Activated CD4-positive, alpha-beta T cell treated with anti-CD3 and anti-CD28 coated beads, Interleukin-2, amount 10 ng/mL, durations not matched to agents 24 days and 14 days (primary cell): ENCODE measurements around the gene ITPRID1. TPM values are rescaled to one million over a fixed set of nuclear protein-coding genes. Genes with fewer than 3 reads are reported as not detected.

Experiments used
- DNase-seq: peaks from one replicate; pipeline ENCODE4 v3.0.0; 2022
- H3K27ac Mint-ChIP-seq: one replicate; pipeline ENCODE4 v1.8.0; 2022; ENCODE audit warnings: mild to moderate bottlenecking, mixed read lengths
- H3K27me3 Mint-ChIP-seq: one replicate; pipeline ENCODE4 v1.8.0; 2022; ENCODE audit warnings: mixed read lengths
- H3K36me3 Mint-ChIP-seq: one replicate; pipeline ENCODE4 v1.8.0; 2022; ENCODE audit warnings: low read depth, mild to moderate bottlenecking, mixed read lengths
- H3K4me1 Mint-ChIP-seq: one replicate; pipeline ENCODE4 v1.8.0; 2021; ENCODE audit warnings: mixed read lengths
- H3K4me3 Mint-ChIP-seq: one replicate; pipeline ENCODE4 v1.8.0; 2022; ENCODE audit warnings: mild to moderate bottlenecking, moderate library complexity, mixed read lengths
- H3K9me3 Mint-ChIP-seq: one replicate; pipeline ENCODE4 v1.8.0; 2021; ENCODE audit warnings: mixed read lengths
- intact Hi-C: fragments of 100-400 bp; cut with micrococcal nuclease; formaldehyde crosslinking; loops from one replicate; pipeline ENCODE4 v1.15.1; 2023
- total RNA-seq: library from RNA; stranded (reverse); gene quantifications from 2 replicates; pipeline ENCODE4 v1.2.3, GENCODE V29; 2022

The ITPRID1 gene
- total RNA-seq, 1 donor from 2014 or later: not detected

- intact Hi-C loops: no loop called here
- Mint-ChIP-seq H3K27ac (no peak overlapping the region), H3K27me3 (no peaks in the 10 kb centered on the region), H3K36me3 (no peaks in the 10 kb centered on the region), H3K4me1 (no peaks in the 10 kb centered on the region), H3K4me3 (no peak overlapping the region), H3K9me3 (no peaks in the 10 kb centered on the region)
- no peak for DNase-seq
These were observed 99.7 kb downstream of the ITPRID1 start for GRCh38 chr7:31613604-31614003.

- Mint-ChIP-seq H3K36me3 (no peaks in the 10 kb centered on the region), H3K4me3 (no peak overlapping the region), H3K27me3 (no peaks in the 10 kb centered on the region), H3K27ac (no peak overlapping the region), H3K9me3 (no peaks in the 10 kb centered on the region), H3K4me1 (no peaks in the 10 kb centered on the region)
- DNase-seq: no peak
- intact Hi-C loops: no loop called here
These were observed 119.6 kb downstream of the ITPRID1 start for GRCh38 chr7:31633467-31633866.

- Mint-ChIP-seq H3K4me3 (no peak overlapping the region), H3K27ac (no peak overlapping the region), H3K27me3 (no peaks in the 10 kb centered on the region), H3K4me1 (no peaks in the 10 kb centered on the region), H3K9me3 (no peaks in the 10 kb centered on the region), H3K36me3 (no peaks in the 10 kb centered on the region)
- intact Hi-C loops: no loop called here
- no peak for DNase-seq
These were observed 120.1 kb downstream of the ITPRID1 start for GRCh38 chr7:31633894-31634494.

GRCh38 chr7:31640381-31640780, 126.5 kb downstream of the ITPRID1 start:
- no peak for DNase-seq
- intact Hi-C loops: no loop called here
- Mint-ChIP-seq H3K4me3 (no peak overlapping the region), H3K27me3 (no peaks in the 10 kb centered on the region), H3K36me3 (no peaks in the 10 kb centered on the region), H3K9me3 (no peaks in the 10 kb centered on the region), H3K27ac (no peak overlapping the region), H3K4me1 (no peaks in the 10 kb centered on the region)

- Mint-ChIP-seq H3K36me3 (no peaks in the 10 kb centered on the region), H3K9me3 (no peaks in the 10 kb centered on the region), H3K4me3 (no peak overlapping the region), H3K27ac (no peak overlapping the region), H3K4me1 (no peaks in the 10 kb centered on the region), H3K27me3 (no peaks in the 10 kb centered on the region)
- DNase-seq: no peak
- intact Hi-C loops: no loop called here
These were observed 128.8 kb downstream of the ITPRID1 start for GRCh38 chr7:31642681-31643115.

GRCh38 chr7:31646942-31647341, 133.1 kb downstream of the ITPRID1 start:
- DNase-seq: no peak
- Mint-ChIP-seq H3K27me3 (no peaks in the 10 kb centered on the region), H3K4me3 (no peak overlapping the region), H3K4me1 (no peaks in the 10 kb centered on the region), H3K36me3 (no peaks in the 10 kb centered on the region), H3K27ac (no peak overlapping the region), H3K9me3 (no peaks in the 10 kb centered on the region)
- intact Hi-C loops: no loop called here

GRCh38 chr7:31647511-31647910, 133.6 kb downstream of the ITPRID1 start:
- Mint-ChIP-seq H3K27ac (no peak overlapping the region), H3K9me3 (no peaks in the 10 kb centered on the region), H3K27me3 (no peaks in the 10 kb centered on the region), H3K4me1 (no peaks in the 10 kb centered on the region), H3K36me3 (no peaks in the 10 kb centered on the region), H3K4me3 (no peak overlapping the region)
- intact Hi-C loops: no loop called here
- no peak for DNase-seq

GRCh38 chr7:31648288-31648687, 134.4 kb downstream of the ITPRID1 start:
- Mint-ChIP-seq H3K27ac (no peak overlapping the region), H3K9me3 (no peaks in the 10 kb centered on the region), H3K4me1 (no peaks in the 10 kb centered on the region), H3K36me3 (no peaks in the 10 kb centered on the region), H3K4me3 (no peak overlapping the region), H3K27me3 (no peaks in the 10 kb centered on the region)
- no peak for DNase-seq
- intact Hi-C loops: no loop called here

GRCh38 chr7:31648880-31649279, 135.0 kb downstream of the ITPRID1 start:
- H3K9me3 Mint-ChIP-seq: no peaks in the 10 kb centered on the region
- H3K36me3 Mint-ChIP-seq: no peaks in the 10 kb centered on the region
- no peak overlapping the region for H3K27ac Mint-ChIP-seq
- no peak overlapping the region for H3K4me3 Mint-ChIP-seq
- no peak for DNase-seq
- no peaks in the 10 kb centered on the region for H3K4me1 Mint-ChIP-seq
- no peaks in the 10 kb centered on the region for H3K27me3 Mint-ChIP-seq
- intact Hi-C loops: no loop called here

- H3K27ac Mint-ChIP-seq: no peak overlapping the region
- no peaks in the 10 kb centered on the region for H3K36me3 Mint-ChIP-seq
- H3K4me1 Mint-ChIP-seq: no peaks in the 10 kb centered on the region
- H3K27me3 Mint-ChIP-seq: no peaks in the 10 kb centered on the region
- intact Hi-C loops: no loop called here
- no peak for DNase-seq
- H3K4me3 Mint-ChIP-seq: no peak overlapping the region
- no peaks in the 10 kb centered on the region for H3K9me3 Mint-ChIP-seq
These were observed 137.6 kb downstream of the ITPRID1 start for GRCh38 chr7:31651234-31652062.

- DNase-seq: no peak
- Mint-ChIP-seq H3K4me3 (no peak overlapping the region), H3K27ac (no peak overlapping the region), H3K27me3 (no peaks in the 10 kb centered on the region), H3K4me1 (no peaks in the 10 kb centered on the region), H3K36me3 (no peaks in the 10 kb centered on the region), H3K9me3 (no peaks in the 10 kb centered on the region)
- intact Hi-C loops: no loop called here
These were observed 138.1 kb downstream of the ITPRID1 start for GRCh38 chr7:31652063-31652326.

- no peaks in the 10 kb centered on the region for H3K9me3 Mint-ChIP-seq
- no peak overlapping the region for H3K27ac Mint-ChIP-seq
- H3K4me1 Mint-ChIP-seq: no peaks in the 10 kb centered on the region
- no peaks in the 10 kb centered on the region for H3K36me3 Mint-ChIP-seq
- H3K4me3 Mint-ChIP-seq: no peak overlapping the region
- intact Hi-C loops: no loop called here
- H3K27me3 Mint-ChIP-seq: no peaks in the 10 kb centered on the region
- DNase-seq: no peak
These were observed 149.2 kb downstream of the ITPRID1 start for GRCh38 chr7:31663072-31663471.

- Mint-ChIP-seq H3K4me1 (no peaks in the 10 kb centered on the region), H3K9me3 (no peaks in the 10 kb centered on the region), H3K36me3 (no peaks in the 10 kb centered on the region), H3K27ac (no peak overlapping the region), H3K4me3 (no peak overlapping the region), H3K27me3 (no peaks in the 10 kb centered on the region)
- intact Hi-C loops: no loop called here
- DNase-seq: no peak
These were observed 151.0 kb downstream of the ITPRID1 start for GRCh38 chr7:31664890-31665289.

- DNase-seq: no peak
- no peak overlapping the region for H3K4me3 Mint-ChIP-seq
- H3K9me3 Mint-ChIP-seq: no peaks in the 10 kb centered on the region
- no peaks in the 10 kb centered on the region for H3K27me3 Mint-ChIP-seq
- no peaks in the 10 kb centered on the region for H3K4me1 Mint-ChIP-seq
- no peak overlapping the region for H3K27ac Mint-ChIP-seq
- intact Hi-C loops: no loop called here
- H3K36me3 Mint-ChIP-seq: no peaks in the 10 kb centered on the region
These were observed 151.7 kb downstream of the ITPRID1 start for GRCh38 chr7:31665546-31665945.

- Mint-ChIP-seq H3K36me3 (no peaks in the 10 kb centered on the region), H3K4me1 (no peaks in the 10 kb centered on the region), H3K27ac (no peak overlapping the region), H3K4me3 (no peak overlapping the region), H3K9me3 (no peaks in the 10 kb centered on the region), H3K27me3 (no peaks in the 10 kb centered on the region)
- DNase-seq: no peak
- intact Hi-C loops: no loop called here
These were observed 155.6 kb downstream of the ITPRID1 start for GRCh38 chr7:31669461-31669860.
